K562 (cell line): Measurements from ENCODE around the gene CTSK. TPM values are rescaled to one million over a fixed set of nuclear protein-coding genes. Genes with fewer than 3 reads are reported as not detected.

Source experiments
- CBX3 ChIP-seq, 2 experiments: IDR thresholded peaks; 1 replicate in 1 of 2; 2 replicates in 1 of 2; pipeline ENCODE4 v1.6.1; 2012; ENCODE audit warnings: inconsistent platforms in 2 of 2, low read length in 2 of 2, borderline replicate concordance in 1 of 2, control low read depth in 1 of 2
- ELF1 ChIP-seq: fragments of 200-800 bp; sonication (Bioruptor generic); IDR thresholded peaks from 2 replicates; pipeline ENCODE4 v1.6.1; 2016; ENCODE audit warnings: missing genetic modification characterization, missing compliant biosample characterization
- MYBL2 ChIP-seq, 2 experiments: fragments of 450-650 bp in 1 of 2; sonication (generic) in 1 of 2; formaldehyde crosslinking in 1 of 2; IDR thresholded peaks; 2 replicates each; pipeline versions ENCODE4 v1.6.1 to v1.8.1; 2017 to 2022; ENCODE audit warnings: borderline replicate concordance in 1 of 2, inconsistent platforms in 1 of 2, low read depth in 1 of 2, mild to moderate bottlenecking in 1 of 2, missing genetic modification reagents in 1 of 2, moderate library complexity in 1 of 2
- TCF7L2 ChIP-seq: fragments of 150-350 bp; IDR thresholded peaks from 2 replicates; pipeline ENCODE4 v1.6.1; 2016; ENCODE audit warnings: low read depth, mild to moderate bottlenecking, low read length, moderate library complexity
- TOE1 ChIP-seq, 2 experiments: fragments of 450-650 bp in 1 of 2; sonication (generic) in 1 of 2; formaldehyde crosslinking in 1 of 2; IDR thresholded peaks; 2 replicates each; pipeline versions ENCODE4 v1.7.1 to v1.8.0; 2016 to 2022; ENCODE audit warnings: borderline replicate concordance in 2 of 2, mild to moderate bottlenecking in 2 of 2, antibody characterized with exemption in 1 of 2, inconsistent platforms in 1 of 2, low read depth in 1 of 2, missing genetic modification reagents in 1 of 2, moderate library complexity in 1 of 2
- ZBTB12 ChIP-seq: fragments of 250-450 bp; sonication (Bioruptor Pico); IDR thresholded peaks from 2 replicates; pipeline ENCODE4 v1.4.0; 2020
- polyA plus RNA-seq, 8 experiments: library from polyadenylated mRNA; depleted of rRNA in 4 of 8; stranded (reverse) in 5 of 8; unstranded in 3 of 8; fragments of >200 nt; fragmentation: Nextera tagmentation in 2 of 8; fragmentation: Illumina TruSeq in 1 of 8; extraction: Ambion mirVana in 2 of 8; extraction: Trizol in 1 of 8; gene quantifications; 2 replicates each; pipeline versions ENCODE4 v1.2.1 to v1.2.3, GENCODE V29; 2011 to 2014; ENCODE audit warnings: inconsistent platforms in 1 of 8, missing spikeins in 1 of 8
- total RNA-seq, 7 experiments: library from RNA; depleted of rRNA in 6 of 7; stranded (reverse); fragments of >200 nt in 6 of 7; fragmentation: Illumina TruSeq in 2 of 7; extraction: Trizol in 2 of 7; gene quantifications; 2 replicates each; pipeline versions ENCODE4 v1.2.1 to v1.2.3, GENCODE V29; 2011 to 2021; ENCODE audit warnings: low replicate concordance in 1 of 7
- TF ChIP-seq, protein P1 (sequence below), 2 experiments: IDR thresholded peaks in 1 of 2; conservative IDR thresholded peaks in 1 of 2; 2 replicates each; pipeline ENCODE4 v1.6.1; 2016; ENCODE audit warnings: low read depth in 2 of 2, mild to moderate bottlenecking in 1 of 2, missing compliant biosample characterization in 1 of 2, missing genetic modification characterization in 1 of 2, moderate library complexity in 1 of 2
- TF ChIP-seq, protein P2 (sequence below): fragments of 450-650 bp; IDR thresholded peaks from 2 replicates; pipeline ENCODE4 v1.6.1; 2016; ENCODE audit warnings: mild to moderate bottlenecking
- TF ChIP-seq, protein P3 (sequence below): sonication (generic); IDR thresholded peaks from 2 replicates; pipeline ENCODE4 v1.6.1; 2016
- TF ChIP-seq, protein P4 (sequence below), 2 experiments: fragments of 450-650 bp; IDR thresholded peaks; 2 replicates each; pipeline ENCODE4 v1.6.1; 2018; ENCODE audit warnings: mild to moderate bottlenecking in 2 of 2, low read depth in 1 of 2; ENCODE audit not compliant: partially characterized antibody in 2 of 2

Gene CTSK
- total and polyA plus RNA-seq, 9 of the 15 experiments (the other 6 are each of a cell fraction or from before 2014, with no cell fraction given) = 0.84 to 2.5 (median 1.3) TPM

DNA sequence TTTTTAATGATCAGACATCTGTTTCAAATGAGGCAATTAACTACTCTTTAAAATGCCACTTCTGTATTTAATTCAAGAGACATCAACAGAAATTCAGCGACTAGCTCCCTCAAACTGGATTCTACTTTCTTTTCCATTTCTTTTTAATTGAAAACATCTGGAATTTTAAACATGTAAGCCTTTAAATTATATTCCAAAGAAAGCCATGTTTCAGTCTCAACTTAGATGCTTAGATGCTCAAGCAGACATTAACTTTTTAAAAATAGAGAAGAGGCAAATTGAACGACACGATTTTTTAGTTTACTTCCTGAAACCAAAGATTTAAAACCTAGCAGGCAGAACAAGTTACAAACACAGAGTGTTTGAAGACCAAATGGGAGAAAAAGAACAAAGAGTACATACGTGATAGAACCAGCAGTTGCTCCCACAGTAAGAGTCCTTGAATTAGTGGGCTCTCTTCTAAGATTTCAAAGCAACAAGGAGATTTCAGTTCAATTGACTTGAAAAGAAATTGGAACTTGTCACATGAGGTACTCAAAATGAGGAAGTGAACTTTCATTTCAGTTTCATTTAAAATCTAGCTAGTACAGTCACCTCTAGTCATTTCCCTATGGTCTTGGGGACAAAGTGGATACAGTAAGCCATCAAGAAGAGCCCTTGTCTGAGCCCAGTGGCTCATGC lies 42.6 kb downstream of the CTSK start, which contains the start of gene CTSS (continued):
- TF ChIP-seq, protein P1, sequence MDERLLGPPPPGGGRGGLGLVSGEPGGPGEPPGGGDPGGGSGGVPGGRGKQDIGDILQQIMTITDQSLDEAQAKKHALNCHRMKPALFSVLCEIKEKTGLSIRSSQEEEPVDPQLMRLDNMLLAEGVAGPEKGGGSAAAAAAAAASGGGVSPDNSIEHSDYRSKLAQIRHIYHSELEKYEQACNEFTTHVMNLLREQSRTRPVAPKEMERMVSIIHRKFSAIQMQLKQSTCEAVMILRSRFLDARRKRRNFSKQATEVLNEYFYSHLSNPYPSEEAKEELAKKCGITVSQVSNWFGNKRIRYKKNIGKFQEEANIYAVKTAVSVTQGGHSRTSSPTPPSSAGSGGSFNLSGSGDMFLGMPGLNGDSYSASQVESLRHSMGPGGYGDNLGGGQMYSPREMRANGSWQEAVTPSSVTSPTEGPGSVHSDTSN (CRISPR knock-in tag; IDR thresholded peaks at IDR 0.05; ENCODE audit: low read depth) = no peak
- TF ChIP-seq, protein P1 (tag; conservative IDR thresholded peaks at IDR 0.05; ENCODE audit: low read depth) = 0 out of 2 replicates have a peak, but pooled peaks have one; percentile 13
- TF ChIP-seq, protein P2, sequence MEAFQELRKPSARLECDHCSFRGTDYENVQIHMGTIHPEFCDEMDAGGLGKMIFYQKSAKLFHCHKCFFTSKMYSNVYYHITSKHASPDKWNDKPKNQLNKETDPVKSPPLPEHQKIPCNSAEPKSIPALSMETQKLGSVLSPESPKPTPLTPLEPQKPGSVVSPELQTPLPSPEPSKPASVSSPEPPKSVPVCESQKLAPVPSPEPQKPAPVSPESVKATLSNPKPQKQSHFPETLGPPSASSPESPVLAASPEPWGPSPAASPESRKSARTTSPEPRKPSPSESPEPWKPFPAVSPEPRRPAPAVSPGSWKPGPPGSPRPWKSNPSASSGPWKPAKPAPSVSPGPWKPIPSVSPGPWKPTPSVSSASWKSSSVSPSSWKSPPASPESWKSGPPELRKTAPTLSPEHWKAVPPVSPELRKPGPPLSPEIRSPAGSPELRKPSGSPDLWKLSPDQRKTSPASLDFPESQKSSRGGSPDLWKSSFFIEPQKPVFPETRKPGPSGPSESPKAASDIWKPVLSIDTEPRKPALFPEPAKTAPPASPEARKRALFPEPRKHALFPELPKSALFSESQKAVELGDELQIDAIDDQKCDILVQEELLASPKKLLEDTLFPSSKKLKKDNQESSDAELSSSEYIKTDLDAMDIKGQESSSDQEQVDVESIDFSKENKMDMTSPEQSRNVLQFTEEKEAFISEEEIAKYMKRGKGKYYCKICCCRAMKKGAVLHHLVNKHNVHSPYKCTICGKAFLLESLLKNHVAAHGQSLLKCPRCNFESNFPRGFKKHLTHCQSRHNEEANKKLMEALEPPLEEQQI = no peak
- no peak for TF ChIP-seq TCF7L2
- peak; percentile 20; the same call in 1 of the 2 replicates for TF ChIP-seq TOE1 (IDR thresholded peaks at IDR 0.05; ENCODE audit: borderline replicate concordance)
- TF ChIP-seq TOE1 (CRISPR knock-in tag; IDR thresholded peaks at IDR 0.05; ENCODE audit: borderline replicate concordance, low read depth) = no peak
- TF ChIP-seq, protein P3, sequence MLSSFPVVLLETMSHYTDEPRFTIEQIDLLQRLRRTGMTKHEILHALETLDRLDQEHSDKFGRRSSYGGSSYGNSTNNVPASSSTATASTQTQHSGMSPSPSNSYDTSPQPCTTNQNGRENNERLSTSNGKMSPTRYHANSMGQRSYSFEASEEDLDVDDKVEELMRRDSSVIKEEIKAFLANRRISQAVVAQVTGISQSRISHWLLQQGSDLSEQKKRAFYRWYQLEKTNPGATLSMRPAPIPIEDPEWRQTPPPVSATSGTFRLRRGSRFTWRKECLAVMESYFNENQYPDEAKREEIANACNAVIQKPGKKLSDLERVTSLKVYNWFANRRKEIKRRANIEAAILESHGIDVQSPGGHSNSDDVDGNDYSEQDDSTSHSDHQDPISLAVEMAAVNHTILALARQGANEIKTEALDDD = no peak
- TF ChIP-seq ZBTB12 (CRISPR knock-in tag) = no peak
- TF ChIP-seq, protein P4, sequence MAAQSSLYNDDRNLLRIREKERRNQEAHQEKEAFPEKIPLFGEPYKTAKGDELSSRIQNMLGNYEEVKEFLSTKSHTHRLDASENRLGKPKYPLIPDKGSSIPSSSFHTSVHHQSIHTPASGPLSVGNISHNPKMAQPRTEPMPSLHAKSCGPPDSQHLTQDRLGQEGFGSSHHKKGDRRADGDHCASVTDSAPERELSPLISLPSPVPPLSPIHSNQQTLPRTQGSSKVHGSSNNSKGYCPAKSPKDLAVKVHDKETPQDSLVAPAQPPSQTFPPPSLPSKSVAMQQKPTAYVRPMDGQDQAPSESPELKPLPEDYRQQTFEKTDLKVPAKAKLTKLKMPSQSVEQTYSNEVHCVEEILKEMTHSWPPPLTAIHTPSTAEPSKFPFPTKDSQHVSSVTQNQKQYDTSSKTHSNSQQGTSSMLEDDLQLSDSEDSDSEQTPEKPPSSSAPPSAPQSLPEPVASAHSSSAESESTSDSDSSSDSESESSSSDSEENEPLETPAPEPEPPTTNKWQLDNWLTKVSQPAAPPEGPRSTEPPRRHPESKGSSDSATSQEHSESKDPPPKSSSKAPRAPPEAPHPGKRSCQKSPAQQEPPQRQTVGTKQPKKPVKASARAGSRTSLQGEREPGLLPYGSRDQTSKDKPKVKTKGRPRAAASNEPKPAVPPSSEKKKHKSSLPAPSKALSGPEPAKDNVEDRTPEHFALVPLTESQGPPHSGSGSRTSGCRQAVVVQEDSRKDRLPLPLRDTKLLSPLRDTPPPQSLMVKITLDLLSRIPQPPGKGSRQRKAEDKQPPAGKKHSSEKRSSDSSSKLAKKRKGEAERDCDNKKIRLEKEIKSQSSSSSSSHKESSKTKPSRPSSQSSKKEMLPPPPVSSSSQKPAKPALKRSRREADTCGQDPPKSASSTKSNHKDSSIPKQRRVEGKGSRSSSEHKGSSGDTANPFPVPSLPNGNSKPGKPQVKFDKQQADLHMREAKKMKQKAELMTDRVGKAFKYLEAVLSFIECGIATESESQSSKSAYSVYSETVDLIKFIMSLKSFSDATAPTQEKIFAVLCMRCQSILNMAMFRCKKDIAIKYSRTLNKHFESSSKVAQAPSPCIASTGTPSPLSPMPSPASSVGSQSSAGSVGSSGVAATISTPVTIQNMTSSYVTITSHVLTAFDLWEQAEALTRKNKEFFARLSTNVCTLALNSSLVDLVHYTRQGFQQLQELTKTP (IDR thresholded peaks at IDR 0.05; ENCODE audit: low read depth in 1 of 2, partially characterized antibody in 2 of 2) = peak in 1 of 2 experiments; percentile 55
- TF ChIP-seq MYBL2 (IDR thresholded peaks at IDR 0.05; ENCODE audit: low read depth) = no peak
- TF ChIP-seq MYBL2 (CRISPR knock-in tag; IDR thresholded peaks at IDR 0.05; ENCODE audit: borderline replicate concordance) = no peak
- peak; percentile 56; the same call in 1 of the 2 replicates for TF ChIP-seq ELF1 (tag)
- peak in 1 of 2 experiments; percentile 29; a peak in 1 of 3 replicates for TF ChIP-seq CBX3 (IDR thresholded peaks at IDR 0.05; ENCODE audit: borderline replicate concordance in 1 of 2, low read length in 2 of 2)
